ENCODE measurements around the gene SGPP2. TPM values are rescaled to one million over a fixed set of nuclear protein-coding genes. Genes with fewer than 3 reads are reported as not detected.

SGPP2 gene
- total RNA-seq, 2 donors from 2014 or later, result 54.0 to 96.5 TPM

GRCh38 chr2:222456479-222457077 is 32.2 kb downstream of the SGPP2 start:
- no peak for TF ChIP-seq CTCF (IDR thresholded peaks at IDR 0.05)
- DNase-seq, result no peak
- intact Hi-C loops (cut with DNase I), result no loop called here
- Histone ChIP-seq H3K9ac (ENCODE audit: low read depth in 2 of 2, low read length in 2 of 2) (no peak overlapping the region), H3K9me3 (no peaks in the 10 kb centered on the region), H3K4me1 (no peaks in the 10 kb centered on the region), H3K27ac (no peak overlapping the region), H3K36me3 (no peaks in the 10 kb centered on the region), H3K27me3 (no peaks in the 10 kb centered on the region), H3K4me3 (no peak overlapping the region)

GRCh38 chr2:222459983-222460382 is 35.6 kb downstream of the SGPP2 start:
- intact Hi-C loops (cut with DNase I), result no loop called here
- H3K4me1 ChIP-seq, result no peaks in the 10 kb centered on the region
- no peaks in the 10 kb centered on the region for H3K9me3 ChIP-seq
- no peak overlapping the region for H3K27ac ChIP-seq
- no peaks in the 10 kb centered on the region for H3K27me3 ChIP-seq
- TF ChIP-seq CTCF (IDR thresholded peaks at IDR 0.05), result no peak
- no peak for DNase-seq
- no peak overlapping the region for H3K9ac ChIP-seq (ENCODE audit: low read depth in 2 of 2, low read length in 2 of 2)
- H3K36me3 ChIP-seq, result no peaks in the 10 kb centered on the region
- H3K4me3 ChIP-seq, result no peak overlapping the region

- no peak for TF ChIP-seq CTCF (IDR thresholded peaks at IDR 0.05)
- intact Hi-C loops (cut with DNase I), result no loop called here
- Histone ChIP-seq H3K9ac (ENCODE audit: low read depth in 2 of 2, low read length in 2 of 2) (no peak overlapping the region), H3K4me3 (no peak overlapping the region), H3K9me3 (no peaks in the 10 kb centered on the region), H3K36me3 (no peaks in the 10 kb centered on the region), H3K27me3 (no peaks in the 10 kb centered on the region), H3K4me1 (no peaks in the 10 kb centered on the region), H3K27ac (no peak overlapping the region)
- no peak for DNase-seq
These were observed 41.4 kb downstream of the SGPP2 start for GRCh38 chr2:222465746-222466145.

- Histone ChIP-seq H3K4me1 (no peaks in the 10 kb centered on the region), H3K9me3 (no peaks in the 10 kb centered on the region), H3K4me3 (no peak overlapping the region), H3K36me3 (no peaks in the 10 kb centered on the region), H3K9ac (ENCODE audit: low read depth in 2 of 2, low read length in 2 of 2) (no peak overlapping the region), H3K27me3 (no peaks in the 10 kb centered on the region), H3K27ac (no peak overlapping the region)
- intact Hi-C loops (cut with DNase I), result no loop called here
- no peak for TF ChIP-seq CTCF (IDR thresholded peaks at IDR 0.05)
- no peak for DNase-seq
These were observed 44.0 kb downstream of the SGPP2 start for GRCh38 chr2:222468346-222468745.

- intact Hi-C loops (cut with DNase I), result no loop called here
- no peak for TF ChIP-seq CTCF (IDR thresholded peaks at IDR 0.05)
These were observed 46.6 kb downstream of the SGPP2 start for GRCh38 chr2:222470802-222471468.

More at GRCh38 chr2:222470802-222471468, 46.6 kb downstream of the SGPP2 start:
- Histone ChIP-seq H3K27ac (no peak overlapping the region), H3K27me3 (no peaks in the 10 kb centered on the region), H3K4me1 (no peaks in the 10 kb centered on the region), H3K36me3 (no peaks in the 10 kb centered on the region), H3K9ac (ENCODE audit: low read depth in 2 of 2, low read length in 2 of 2) (no peak overlapping the region), H3K9me3 (no peaks in the 10 kb centered on the region), H3K4me3 (no peak overlapping the region)
- no peak for DNase-seq
